ENCODE measurements around the gene TSPEAR.
"Not testable (repeated sequence)": the region's sequence is repeated elsewhere in the genome, so short reads cannot be mapped to it uniquely, and the experiment has no call there.

Gene TSPEAR

DNA sequence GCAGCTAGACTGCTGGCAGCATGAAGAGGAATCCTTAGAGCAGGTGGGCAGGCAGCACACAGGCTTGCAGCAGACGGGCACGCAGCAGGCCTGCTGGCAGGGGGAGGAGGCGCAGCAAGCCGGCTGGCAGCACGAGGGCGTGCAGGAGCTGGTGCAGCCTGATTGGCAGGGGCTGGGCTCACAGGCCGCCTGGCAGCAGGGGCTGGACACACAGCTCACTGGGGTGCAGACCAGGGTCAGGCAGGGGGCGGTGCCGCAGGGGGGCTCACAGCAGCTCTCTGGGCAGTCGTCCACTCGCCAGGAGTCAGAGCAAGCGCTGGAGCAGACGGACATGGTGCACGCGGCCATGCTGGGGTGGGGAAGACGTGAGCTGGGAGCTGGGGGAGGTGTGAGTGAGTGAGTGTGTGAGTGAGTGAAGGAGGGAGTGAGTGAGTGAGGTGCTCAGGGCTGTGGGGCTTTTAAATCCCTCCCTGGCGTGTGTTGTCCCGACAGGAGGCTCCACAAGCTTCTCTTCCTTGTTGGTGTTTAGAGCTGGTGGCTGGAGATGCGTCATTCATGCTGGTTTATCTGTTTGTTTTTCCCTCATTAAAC, 131.0 kb downstream of the TSPEAR start, which contains the start of gene KRTAP10-5:
KRTAP10-5 (minus strand) TSS at position 374 of the 591 bp plus-strand sequence; CDS start at position 348, 26 bp downstream.
- DNase-seq = not testable (repeated sequence)

DNA sequence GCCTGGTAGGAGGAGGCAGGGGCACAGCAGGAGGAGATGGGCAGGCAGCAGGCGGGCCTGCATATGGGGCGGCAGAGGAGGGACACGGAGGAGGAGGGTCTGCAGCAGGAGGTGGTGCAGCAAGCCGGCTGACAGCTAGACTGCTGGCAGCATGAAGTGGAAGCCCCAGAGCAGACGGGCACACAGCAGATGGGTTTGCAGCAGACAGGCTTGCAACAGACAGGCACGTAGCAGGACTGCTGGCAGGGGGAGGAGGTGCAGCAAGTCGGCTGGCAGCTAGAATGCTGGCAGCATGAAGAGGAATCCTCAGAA, 131.6 kb downstream of the TSPEAR start:
- no peak for DNase-seq

DNA sequence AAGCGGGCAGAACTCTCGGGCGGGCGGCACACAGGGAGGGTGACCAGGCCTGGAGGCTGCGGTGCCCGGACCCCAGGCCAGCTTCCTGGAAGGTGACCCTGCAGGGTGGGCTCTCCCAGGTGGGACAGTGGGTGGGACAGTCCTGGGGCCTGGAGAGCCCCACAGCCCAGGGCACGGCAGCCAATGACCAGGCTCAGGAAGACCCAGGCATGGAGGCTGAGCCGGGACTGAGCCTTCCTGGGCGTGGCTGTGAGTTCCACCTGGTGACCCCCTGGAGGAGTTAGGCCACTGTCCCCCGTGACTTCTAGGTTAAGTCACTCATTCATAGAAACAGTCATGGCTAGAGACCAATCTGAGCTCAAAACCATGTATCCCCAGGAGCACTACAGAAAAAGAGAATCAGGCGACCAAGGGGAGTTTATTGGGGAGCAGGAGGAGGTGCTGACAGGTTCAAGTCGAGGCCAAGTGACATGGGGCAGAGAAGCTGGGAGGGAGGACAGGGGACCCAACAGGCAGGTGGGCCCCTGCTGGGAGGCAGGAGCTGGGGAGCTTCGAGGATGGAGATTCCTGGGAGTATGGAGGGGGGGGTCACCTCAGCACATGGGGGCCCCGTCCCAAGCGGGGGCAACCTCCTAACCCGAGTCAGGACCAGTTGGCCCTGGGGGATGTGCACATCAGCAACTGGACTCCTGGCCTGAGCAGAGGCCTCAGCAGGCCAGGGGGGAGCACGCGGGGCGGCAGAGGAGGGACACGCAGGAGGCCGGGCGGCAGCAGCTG, 132.1 kb downstream of the TSPEAR start:
- no peak for DNase-seq

DNA sequence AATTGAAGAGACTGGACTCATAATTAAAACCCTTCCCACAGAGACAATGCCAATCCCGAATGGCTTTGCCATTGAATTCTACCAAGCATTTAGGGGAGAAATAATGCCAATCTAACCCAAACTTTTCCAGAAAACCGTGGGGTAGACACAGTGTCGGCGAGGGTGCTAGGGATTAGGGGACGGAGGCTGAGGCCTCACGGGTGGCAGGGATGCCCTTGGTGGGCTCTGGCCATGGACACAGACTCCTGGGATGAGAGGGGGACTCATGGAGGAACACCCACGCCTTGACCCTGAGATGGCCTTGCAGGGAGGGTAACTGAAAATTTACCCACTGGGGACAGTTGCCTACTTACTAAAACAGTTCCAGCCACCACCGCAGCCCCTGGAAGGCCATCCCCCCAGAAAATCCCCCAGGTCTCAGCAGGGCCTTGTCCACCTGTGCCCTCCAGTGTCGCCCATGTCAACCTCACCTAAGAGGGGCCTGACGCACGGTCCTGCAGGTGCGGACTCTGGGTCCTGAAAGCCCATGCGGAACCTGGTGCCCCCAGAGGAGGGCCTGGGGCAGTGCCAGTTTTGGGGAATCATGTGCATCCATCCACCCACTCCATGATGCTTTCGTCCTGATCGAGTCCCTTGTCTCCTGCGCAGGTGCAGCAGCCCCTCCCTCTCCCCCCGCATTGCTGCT, 132.9 kb downstream of the TSPEAR start:
- no peak for DNase-seq

DNA sequence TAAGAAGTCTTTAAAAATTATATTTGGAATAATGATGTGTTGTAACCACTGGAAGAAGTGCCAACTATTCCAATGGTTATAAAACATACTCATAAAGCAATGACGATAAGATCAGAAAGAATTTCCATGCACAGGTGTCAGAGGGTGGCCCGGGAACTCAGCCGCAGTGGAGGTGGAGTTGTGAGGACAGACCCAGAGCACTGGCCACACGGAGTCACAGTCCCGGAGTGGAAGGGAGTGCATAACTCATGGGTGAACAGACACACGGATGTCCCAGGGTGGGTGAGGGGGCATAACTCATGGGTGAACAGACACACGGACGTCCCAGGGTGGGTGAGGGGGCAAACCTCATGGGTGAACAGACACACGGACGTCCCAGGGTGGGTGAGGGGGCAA, 135.3 kb downstream of the TSPEAR start:
- DNase-seq = no peak

DNA sequence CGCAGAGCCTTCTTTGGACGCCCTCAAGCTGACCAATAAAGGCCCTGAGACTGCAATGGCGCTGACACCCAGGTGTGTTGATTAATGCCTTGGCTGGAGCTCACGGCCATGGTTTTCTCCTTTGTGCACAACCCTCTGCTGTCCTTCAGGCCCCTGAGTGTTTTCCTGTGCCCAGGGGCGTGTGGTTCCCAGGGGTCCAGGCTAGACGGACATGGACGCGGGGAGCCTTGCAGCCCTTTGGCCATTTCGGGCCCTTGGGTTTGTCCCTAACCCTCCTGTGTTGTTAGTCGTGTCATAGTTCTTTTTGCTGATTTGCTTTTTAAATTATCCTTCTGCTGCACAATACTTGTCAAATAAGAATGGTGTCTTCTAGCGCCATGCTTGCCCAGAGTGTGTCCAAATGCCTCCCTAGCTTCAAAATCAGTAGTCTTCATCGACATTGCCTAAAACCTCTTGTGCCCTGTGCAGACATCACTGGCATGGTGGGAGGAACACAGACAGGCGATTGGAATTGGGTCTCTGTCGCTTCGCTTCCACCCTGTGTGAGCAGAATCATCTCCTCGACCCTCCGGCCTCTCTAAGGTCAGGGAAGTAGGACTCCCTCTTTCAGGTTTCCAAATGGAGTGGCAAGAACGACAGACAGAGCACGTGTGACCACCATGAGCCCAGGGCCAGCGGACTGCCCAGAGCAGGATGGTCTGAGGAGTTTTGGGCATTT, 135.9 kb downstream of the TSPEAR start:
- no peak for DNase-seq

DNA sequence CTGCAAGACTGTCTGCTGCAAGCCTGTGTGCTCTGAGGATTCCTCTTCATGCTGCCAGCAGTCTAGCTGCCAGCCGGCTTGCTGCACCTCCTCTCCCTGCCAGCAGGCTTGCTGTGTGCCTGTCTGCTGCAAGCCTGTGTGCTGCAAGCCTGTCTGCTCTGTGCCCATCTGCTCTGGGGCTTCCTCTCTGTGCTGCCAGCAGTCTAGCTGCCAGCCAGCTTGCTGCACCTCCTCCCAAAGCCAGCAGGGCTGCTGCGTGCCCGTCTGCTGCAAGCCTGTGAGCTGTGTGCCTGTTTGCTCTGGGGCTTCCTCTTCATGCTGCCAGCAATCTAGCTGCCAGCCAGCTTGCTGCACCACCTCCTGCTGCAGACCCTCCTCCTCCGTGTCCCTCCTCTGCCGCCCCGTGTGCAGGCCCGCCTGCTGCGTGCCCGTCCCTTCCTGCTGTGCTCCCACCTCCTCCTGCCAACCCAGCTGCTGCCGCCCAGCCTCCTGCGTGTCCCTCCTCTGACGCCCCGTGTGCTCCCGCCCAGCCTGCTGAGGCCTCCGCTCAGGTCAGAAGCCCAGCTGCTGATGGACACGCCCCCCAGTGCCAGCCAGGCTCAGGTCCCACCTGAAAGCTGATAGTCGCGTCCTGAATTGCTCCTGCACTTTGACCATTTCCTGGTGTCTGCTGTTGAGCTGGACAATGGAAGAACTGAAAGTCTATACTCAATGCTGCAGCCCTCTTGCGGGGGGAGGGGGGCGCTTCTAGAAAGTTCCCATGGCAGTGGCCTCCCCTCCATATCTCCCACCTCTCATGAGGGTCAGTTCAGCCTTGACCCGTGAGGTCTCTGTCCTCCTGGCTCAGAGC, 136.7 kb downstream of the TSPEAR start:
- no peak for DNase-seq

DNA sequence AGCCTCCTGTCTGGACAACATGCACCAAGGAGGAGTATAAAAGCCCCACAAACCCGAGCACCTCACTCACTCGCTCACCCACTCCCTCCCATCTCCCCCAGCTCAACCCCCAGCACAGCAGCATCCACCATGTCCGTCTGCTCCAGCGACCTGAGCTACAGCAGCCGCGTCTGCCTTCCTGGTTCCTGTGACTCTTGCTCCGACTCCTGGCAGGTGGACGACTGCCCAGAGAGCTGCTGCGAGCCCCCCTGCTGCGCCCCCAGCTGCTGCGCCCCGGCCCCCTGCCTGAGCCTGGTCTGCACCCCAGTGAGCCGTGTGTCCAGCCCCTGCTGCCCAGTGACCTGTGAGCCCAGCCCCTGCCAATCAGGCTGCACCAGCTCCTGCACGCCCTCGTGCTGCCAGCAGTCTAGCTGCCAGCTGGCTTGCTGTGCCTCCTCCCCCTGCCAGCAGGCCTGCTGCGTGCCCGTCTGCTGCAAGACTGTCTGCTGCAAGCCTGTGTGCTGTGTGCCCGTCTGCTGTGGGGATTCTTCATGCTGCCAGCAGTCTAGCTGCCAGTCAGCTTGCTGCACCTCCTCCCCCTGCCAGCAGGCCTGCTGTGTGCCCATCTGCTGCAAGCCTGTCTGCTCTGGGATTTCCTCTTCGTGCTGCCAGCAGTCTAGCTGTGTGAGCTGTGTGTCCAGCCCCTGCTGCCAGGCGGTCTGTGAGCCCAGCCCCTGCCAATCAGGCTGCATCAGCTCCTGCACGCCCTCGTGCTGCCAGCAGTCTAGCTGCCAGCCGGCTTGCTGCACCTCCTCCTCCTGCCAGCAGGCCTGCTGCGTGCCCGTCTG, 137.5 kb downstream of the TSPEAR start, which contains the start of gene KRTAP10-4:
KRTAP10-4 (plus strand) TSS at position 100 of the 827 bp plus-strand sequence; CDS start at position 130, 30 bp downstream.
- not testable (repeated sequence) for DNase-seq

DNA sequence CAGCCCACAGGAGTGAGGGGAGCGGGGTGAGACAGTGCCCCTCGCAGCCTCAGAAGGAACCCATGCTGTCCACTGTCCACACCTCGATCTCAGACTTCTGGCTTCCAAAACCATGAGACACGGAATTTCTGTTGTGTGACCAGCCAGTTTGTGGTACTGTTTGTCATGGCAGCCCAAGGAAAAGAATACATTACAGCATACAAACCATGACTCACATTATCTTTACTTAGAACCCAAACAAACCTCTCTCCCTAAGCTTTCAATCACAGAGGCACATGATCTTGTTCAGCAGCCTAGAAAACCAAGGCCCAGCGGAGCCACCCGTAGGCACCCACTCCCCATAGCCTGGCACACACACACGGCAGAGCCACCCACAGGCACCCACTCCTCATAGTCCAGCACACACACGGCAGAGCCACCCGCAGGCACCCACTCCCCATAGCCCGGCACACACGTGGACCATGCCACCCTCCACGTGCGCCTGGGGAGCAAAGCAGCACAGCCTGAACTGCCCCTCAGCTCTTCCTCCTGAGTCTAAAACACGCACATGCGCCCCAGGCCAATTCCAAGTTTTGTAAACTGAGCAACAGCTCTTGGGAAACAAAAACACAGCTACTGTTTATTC, 138.3 kb downstream of the TSPEAR start:
- DNase-seq = no peak

DNA sequence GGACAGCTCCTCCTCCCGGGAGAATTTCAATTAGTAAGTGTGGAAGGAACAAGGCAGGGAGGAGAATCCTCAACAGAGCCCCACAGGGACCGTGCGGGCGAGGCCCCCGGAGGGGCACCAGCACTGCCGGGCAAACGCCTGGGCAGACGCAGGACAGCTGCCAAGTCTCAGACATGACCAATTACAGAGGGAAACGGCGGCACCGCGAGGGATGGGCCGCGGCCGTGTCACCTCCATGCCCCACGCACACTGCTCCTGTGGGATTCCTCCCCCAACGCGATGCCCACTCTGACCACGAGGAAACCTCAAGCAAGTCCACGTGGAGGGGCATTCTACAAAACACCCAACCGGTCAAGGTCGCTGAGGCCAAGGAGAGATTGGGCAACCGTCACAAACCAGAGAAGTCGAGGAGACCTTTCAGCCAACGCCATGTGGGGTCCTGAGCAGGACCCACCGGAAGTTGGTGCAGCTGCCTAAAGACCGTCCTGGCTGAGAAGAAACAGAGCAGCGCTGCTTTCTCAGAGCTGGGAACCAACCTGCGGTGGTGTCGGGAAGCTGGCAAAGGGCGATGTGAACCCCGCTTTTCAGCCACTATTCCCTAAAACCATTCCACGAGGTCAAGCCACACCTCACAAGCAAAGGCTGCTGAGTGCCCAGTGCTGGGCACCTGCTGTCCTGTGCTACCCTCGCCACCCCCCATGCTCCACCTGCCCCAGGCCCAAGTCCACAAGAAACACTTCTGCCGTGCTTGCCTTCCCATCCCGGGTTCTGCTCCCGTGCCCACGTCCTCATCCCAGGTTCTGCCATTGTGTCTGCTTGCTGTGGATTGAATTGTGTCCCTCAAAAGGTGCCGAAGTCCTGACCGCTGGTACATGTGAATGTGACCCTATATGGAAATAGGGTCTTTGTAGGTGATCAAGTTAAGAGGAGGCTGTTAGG, 139.3 kb downstream of the TSPEAR start:
- DNase-seq = no peak

DNA sequence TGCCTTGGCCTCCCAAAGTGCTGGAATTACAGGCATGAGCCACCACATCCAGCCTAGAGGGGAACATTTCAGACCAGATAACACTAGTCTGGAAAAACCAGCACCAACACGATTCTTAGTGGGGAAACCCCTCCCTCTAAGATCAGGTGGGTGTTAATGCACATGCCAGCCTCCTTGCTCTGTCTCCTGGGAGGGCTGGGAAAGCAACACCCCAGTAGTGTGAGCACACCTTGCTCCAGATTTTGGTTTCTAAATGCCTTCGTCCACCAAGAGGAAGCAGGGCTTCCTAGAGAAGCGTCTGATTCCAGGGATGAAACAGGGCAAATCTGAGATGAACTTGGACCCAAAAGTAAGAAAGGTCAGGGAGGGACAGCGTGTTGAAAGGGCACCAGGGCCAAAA, 140.1 kb downstream of the TSPEAR start:
- DNase-seq = no peak

DNA sequence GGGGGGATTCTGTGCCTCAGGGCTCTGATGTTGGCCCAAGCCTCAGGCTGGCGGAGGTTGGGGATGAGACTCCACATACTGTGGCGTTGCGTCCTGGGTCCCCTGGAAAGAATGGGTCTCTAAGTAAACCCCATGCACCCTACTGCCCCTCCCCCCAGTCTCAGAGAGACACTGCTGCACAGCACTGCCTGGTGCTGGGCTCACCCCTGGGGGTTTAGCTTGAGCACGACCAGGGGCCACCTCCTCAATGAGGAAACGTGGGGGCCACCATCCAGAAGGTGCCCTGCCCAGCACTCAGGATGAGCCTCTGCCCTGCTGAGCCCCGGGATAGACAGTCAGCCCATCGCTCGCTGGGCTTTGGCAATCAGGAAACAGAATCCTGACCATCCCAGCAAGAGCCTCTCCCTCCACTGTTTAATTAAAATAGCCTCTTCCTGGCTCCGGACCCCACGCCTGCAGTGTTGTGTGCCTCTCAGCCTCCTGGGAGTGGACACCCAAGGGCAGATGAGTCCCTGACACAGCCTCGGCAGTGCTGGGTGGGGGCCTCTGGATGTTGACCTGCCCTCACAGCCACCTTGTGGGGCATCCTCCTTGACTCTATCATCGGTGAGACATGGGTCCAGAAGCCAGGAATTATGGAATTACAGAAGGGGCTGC, 141.4 kb downstream of the TSPEAR start:
- DNase-seq = no peak

DNA sequence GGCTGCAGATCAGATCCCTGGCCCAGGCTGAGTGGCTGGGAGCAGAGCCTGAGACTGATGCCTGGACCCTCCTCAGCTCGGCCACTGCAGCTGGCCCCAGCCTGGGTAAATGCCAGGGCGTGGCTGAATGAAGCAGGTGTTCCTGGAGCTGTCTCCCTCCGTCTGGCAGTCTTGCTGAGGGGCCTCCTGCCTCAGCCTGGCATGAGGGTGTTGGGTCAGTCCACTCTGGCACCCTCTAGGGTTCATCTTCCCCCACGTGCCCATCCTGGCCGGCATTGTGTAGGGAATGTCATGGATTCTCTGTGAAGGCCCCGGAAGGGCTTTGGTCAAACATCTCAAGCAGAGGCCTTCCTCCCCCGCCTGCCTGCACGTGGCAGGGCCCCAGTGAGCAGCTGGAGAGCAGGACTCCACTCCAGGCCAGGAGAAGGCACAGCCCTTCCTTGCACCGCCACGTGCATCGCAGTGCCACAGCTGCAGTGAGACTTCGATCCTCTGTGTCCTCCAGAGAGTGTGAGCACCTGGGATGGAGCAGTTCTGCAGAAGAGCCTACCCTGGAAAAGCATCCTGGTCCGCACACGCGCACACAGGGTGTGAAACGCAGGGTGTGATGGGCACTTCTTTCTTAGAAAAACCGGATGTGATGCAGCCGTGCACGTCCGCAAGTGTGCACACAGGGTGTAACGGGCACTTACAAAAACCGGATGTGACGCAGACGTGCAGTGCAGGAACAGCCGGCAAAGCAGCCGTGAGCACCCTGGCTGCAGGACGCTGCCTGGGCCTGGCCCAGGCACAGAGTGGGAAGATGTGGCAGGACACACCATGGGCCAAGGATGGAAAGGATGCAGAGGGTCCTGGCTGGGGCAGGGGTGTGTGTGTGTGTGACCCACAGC, 142.5 kb downstream of the TSPEAR start:
- no peak for DNase-seq

DNA sequence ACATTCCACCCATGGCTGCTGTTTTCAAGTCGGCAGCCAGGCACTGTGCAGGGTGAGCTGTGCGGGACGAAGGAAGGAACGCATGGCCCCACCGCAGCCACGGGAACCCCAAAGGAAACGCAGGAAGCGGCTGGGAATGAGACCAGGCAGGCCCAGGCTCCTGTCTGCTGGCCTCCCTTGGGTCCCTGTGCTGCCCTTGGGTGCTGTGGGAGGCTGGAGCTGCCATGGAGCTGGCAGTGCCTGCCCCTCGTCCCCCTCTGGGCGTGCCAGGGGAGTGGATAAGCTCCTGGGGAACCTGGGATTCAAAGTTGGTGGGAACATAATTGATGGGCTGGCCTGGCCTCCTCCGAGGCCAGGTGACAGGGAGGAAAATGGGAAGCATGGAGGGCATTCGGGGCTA, 143.1 kb downstream of the TSPEAR start:
- DNase-seq = no peak

DNA sequence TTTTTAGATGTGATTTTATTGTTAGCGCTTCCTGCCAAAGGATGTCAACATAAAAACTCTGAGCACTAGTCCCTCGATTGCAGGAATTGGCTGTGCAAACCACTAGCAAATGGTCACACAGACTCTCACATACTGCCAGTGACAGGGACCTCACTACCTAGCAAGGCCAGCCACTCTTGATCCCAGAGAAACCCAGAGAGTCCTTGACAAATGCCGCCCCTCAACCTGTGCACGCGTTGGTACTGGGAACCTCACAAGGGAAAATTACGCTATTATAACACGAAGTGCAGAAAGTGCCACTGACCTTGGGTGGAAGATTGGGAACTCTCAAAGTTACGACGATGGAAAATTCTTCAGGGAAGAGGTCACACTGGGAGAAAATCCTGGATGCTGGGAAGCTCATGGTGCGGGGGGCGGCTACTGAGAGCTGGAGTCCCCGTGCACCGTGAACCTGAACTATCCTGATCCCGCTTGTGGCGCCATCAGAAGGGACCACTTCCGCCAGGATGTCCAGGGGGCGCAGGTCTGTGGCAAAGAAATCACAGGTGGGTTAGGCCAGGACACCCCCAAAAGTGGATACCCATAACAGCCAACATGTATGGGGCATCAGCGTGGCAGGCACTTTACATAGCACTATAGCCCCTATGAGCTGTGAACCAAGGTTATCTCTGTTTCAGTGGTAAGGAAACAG, 143.7 kb downstream of the TSPEAR start:
- DNase-seq = no peak

DNA sequence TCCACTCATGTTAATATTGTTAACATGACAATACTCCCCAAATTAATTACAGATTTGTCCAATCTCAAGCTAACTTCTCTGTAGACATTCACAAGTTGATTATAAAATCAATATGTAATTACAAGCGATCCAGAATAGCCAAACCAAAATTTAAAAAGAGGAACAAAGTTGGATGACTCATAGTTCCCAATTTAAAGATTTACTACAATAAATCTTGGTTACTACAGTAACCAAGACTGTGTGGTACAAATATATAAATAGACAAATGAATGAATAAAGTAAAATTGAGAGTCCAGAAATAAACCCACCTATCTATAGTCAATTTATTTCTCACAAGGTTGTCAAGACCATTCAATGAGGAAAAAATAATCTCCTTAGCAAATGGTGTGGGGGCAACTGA, 145.0 kb downstream of the TSPEAR start:
- DNase-seq = no peak

DNA sequence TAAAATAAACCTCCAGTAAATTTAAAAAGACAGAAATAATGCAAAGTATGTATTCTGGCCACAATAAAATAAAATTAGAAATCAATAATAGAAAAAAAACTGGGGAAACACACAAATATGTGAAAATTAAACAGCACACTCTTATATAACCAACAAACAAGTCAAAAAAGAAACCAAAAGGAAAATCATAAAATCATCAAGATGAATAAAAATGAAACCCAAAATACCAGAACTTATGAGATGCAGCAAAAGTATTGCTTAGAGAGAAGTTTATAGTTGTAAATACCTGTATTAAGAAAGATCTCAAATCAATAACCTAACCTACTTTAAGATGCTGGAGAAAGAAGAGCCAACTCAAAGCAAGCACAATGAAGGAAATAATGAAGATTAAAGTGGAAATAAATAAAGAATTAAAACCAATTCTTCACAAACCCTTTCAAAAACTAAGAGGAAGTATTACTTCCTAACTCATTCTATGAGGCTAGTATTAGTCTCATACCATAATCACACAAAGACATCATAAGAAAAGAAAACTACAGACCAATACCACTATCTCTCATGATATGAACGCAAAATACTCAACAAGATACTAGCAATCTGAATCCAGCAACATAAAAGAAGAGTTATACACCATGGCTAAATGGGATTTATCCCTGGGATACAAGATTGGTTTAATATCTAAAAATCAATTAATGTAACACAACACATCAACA, 146.3 kb downstream of the TSPEAR start:
- no peak for DNase-seq
